ENCODE results near the gene PLCH1.

DNA sequence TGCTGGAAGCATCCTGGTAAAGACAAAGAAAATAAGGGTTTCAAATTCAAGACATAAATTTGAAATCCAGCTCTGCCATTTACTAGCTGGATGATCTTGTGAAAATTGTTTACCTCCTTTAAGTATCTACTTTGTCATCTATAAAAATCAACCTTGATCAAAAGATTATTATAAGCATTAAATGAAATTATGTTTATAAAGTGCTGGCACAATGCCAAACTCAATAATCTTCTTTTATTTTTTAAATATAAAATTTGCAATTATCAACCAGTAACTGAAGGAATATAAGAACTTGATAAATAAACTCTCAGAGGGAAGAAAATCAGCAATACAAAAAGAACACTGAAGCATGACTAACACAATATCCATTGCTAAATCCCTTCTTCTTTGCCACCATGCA lies 35.4 kb upstream of the PLCH1 start:
- TF ChIP-seq, protein P1, sequence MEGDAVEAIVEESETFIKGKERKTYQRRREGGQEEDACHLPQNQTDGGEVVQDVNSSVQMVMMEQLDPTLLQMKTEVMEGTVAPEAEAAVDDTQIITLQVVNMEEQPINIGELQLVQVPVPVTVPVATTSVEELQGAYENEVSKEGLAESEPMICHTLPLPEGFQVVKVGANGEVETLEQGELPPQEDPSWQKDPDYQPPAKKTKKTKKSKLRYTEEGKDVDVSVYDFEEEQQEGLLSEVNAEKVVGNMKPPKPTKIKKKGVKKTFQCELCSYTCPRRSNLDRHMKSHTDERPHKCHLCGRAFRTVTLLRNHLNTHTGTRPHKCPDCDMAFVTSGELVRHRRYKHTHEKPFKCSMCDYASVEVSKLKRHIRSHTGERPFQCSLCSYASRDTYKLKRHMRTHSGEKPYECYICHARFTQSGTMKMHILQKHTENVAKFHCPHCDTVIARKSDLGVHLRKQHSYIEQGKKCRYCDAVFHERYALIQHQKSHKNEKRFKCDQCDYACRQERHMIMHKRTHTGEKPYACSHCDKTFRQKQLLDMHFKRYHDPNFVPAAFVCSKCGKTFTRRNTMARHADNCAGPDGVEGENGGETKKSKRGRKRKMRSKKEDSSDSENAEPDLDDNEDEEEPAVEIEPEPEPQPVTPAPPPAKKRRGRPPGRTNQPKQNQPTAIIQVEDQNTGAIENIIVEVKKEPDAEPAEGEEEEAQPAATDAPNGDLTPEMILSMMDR (IDR thresholded peaks at IDR 0.05): no peak
- no peak for TF ChIP-seq POLR2A (IDR thresholded peaks at IDR 0.05)
- TF ChIP-seq EP300 (IDR thresholded peaks at IDR 0.05): no peak

Measured in ovary (tissue), 3 donors.